ENCODE measurements around the gene BSG. TPM values are rescaled to one million over a fixed set of nuclear protein-coding genes. Genes with fewer than 3 reads are reported as not detected.

Gene BSG
- total RNA-seq, 3 donors from 2014 or later, result 270 to 515 (median 282) TPM

DNA sequence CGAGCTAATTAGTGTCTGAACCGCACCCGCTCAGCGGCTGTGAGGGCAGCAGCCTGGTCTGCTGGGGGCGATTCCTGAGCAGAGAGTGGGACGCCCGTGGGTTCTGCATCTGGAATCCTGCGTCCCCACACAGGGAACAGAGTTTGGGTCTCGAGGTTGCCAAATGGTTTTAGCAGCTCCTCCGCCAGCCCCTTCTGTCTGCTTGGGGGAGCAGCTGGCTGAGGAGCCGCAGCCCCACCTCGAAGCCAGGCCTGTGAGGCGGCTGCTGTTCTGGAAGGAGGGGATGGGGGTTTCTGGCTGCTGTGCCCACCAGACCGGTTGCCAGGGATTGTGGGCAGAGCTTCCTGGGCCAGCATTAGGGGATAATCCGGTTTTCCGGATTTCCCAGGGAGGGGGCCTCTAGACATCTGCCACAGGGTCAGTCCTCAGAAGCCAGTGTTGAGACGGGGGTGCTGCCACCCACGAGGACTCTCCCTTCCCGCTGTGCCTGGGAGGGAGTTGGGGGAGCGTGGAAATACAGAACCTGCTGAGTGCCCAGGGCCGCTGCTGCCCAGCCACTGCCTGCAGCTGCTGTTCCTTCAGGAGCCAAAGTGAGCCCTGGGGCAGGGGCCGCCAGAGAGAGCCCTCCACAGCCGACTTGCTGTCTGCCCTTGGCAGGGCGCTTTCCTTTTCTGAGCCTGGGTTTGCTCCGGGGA lies 38.9 kb upstream of the BSG start:
- Histone ChIP-seq H3K27me3 (no peaks in the 10 kb centered on the region), H3K4me1 (peaks cover 8 to 20% of the 10 kb centered on the region in 2 donors), H3K9me3 (no peaks in the 10 kb centered on the region), H3K27ac (peak overlapping the region; percentile 84 to 99), H3K4me3 (peak overlapping the region; percentile 94 to 98 (median 98)), H3K36me3 (no peaks in the 10 kb centered on the region)
- intact Hi-C loops (cut with DNase I; ENCODE audit: low total_unique reads), result no loop called here
- no peak for DNase-seq (ENCODE audit: low spot score in 2 of 2)
- TF ChIP-seq, protein P1, sequence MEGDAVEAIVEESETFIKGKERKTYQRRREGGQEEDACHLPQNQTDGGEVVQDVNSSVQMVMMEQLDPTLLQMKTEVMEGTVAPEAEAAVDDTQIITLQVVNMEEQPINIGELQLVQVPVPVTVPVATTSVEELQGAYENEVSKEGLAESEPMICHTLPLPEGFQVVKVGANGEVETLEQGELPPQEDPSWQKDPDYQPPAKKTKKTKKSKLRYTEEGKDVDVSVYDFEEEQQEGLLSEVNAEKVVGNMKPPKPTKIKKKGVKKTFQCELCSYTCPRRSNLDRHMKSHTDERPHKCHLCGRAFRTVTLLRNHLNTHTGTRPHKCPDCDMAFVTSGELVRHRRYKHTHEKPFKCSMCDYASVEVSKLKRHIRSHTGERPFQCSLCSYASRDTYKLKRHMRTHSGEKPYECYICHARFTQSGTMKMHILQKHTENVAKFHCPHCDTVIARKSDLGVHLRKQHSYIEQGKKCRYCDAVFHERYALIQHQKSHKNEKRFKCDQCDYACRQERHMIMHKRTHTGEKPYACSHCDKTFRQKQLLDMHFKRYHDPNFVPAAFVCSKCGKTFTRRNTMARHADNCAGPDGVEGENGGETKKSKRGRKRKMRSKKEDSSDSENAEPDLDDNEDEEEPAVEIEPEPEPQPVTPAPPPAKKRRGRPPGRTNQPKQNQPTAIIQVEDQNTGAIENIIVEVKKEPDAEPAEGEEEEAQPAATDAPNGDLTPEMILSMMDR (IDR thresholded peaks at IDR 0.05), result no peak
- TF ChIP-seq POLR2A (IDR thresholded peaks at IDR 0.05), result no peak
- no peak for TF ChIP-seq POLR2AphosphoS5 (IDR thresholded peaks at IDR 0.05)

DNA sequence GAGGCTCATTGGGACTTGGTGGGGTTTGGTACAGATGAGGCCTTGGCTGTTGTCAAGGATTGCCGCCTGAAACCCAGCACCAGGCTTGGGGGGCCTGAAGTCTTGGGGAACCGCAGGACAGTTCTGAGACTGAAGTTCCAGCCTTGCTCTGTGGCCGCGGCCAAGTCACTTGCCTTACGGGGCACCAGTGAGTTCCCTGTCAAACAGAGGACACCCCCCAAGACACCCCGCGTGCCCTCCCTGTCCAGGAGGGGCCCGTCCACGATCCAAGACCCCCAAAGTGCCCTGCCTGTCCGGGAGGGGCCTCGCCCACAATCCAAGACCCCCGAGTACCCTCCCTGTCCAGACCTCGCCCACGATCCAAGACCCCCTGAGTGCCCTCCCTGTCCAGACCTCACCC lies 38.3 kb upstream of the BSG start:
- DNase-seq (ENCODE audit: low spot score in 2 of 2), result no peak
- no peaks in the 10 kb centered on the region for H3K9me3 ChIP-seq
- H3K27ac ChIP-seq, result peak overlapping the region; percentile 84 to 99
- TF ChIP-seq POLR2AphosphoS5 (IDR thresholded peaks at IDR 0.05), result no peak
- H3K27me3 ChIP-seq, result no peaks in the 10 kb centered on the region
- H3K4me3 ChIP-seq, result peak overlapping the region in 2 of 3 donors; percentile 94 to 98
- H3K4me1 ChIP-seq, result peaks cover 8 to 20% of the 10 kb centered on the region in 2 donors
- no peaks in the 10 kb centered on the region for H3K36me3 ChIP-seq
- intact Hi-C loops (cut with DNase I; ENCODE audit: low total_unique reads), result no loop called here

DNA sequence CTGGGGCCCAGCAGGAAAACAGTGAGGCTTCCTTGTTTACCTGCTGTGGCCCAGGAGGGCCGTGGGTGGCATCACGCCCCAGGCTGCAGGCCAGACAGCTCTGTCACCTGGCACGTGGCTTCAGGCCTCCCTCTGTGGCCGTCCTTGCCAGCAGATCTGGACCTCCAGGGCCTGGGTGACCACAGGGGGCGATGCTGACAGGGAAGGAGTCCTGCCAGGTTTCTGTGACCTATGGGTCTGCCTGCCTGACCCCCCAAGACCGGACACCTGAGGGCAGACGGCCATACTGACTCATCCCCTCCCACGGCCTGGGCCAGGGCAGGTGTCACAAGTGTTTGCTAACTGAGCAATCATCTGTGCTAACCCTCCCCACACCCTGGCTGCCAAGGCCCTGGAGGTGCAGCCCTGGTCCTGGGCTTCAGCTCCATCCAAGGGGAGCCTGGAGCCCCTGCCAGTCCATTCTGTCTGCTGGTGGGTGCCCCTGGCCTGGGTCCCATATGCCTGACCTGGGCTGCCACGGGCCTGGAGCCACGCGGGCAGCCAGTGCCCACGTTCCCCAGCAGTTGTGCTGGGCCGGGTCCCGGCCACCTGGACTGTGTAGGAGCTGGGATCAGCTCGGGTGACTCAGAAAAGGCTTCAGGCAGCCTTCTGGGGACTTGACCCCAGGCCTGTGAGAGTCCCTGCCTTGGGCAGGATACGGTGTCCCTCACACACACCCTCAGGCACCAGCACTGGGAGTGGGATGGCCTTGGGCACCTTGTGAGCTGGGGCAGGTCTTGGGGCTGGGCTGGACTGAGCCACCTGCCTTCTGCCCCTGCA lies 37.2 kb upstream of the BSG start:
- Histone ChIP-seq H3K4me1 (peaks cover 8 to 20% of the 10 kb centered on the region in 2 donors), H3K9me3 (no peaks in the 10 kb centered on the region), H3K27ac (peak overlapping the region; percentile 2 to 36), H3K36me3 (no peaks in the 10 kb centered on the region), H3K27me3 (no peaks in the 10 kb centered on the region), H3K4me3 (no peak overlapping the region)
- TF ChIP-seq POLR2A (IDR thresholded peaks at IDR 0.05), result no peak
- TF ChIP-seq POLR2AphosphoS5 (IDR thresholded peaks at IDR 0.05), result no peak
- TF ChIP-seq, protein P1 (IDR thresholded peaks at IDR 0.05), result no peak
- intact Hi-C loops (cut with DNase I; ENCODE audit: low total_unique reads), result no loop called here
- DNase-seq (ENCODE audit: low spot score in 2 of 2), result no peak

DNA sequence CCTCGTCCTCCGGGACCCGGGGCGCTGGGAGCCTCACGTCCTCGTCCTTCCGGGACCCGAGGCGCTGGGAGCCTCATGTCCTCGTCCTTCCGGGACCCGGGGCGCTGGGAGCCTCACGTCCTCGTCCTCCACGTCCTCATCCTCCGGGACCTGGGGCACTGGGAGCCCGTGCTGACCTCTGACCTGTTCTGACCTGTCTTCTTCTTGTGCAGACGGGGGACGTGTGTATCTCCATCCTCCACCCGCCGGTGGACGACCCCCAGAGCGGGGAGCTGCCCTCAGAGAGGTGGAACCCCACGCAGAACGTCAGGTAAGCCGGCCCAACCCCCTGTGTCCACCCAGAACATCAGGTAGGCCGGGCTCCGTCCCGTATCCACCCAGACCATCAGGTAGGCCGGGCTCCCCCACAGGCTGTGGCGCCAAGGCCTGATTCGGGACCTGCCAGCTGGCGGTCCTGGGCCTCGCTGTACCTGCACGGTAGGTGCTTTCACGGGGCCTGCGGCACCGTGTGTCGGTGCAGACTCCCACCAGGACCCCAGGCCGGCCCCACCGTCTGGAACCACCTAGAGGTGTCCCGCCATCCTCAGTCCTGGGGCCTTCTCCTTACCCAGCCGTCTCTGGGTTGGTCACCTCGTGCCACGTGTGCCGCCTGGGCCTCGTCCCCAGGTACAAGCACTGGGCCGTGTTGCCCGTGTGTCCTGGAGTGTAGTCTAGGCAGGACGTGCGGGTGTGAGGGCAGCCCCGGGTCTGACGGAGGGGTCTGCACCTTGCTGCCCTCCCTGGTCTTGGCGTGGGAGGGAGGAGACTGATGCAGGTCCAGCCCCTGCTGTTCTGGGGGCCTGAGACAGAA lies 36.1 kb upstream of the BSG start:
- no peaks in the 10 kb centered on the region for H3K36me3 ChIP-seq
- DNase-seq (ENCODE audit: low spot score in 2 of 2), result no peak
- H3K27ac ChIP-seq, result no peak overlapping the region
- H3K9me3 ChIP-seq, result no peaks in the 10 kb centered on the region
- TF ChIP-seq, protein P1 (IDR thresholded peaks at IDR 0.05), result no peak
- TF ChIP-seq POLR2A (IDR thresholded peaks at IDR 0.05), result no peak
- no peak for TF ChIP-seq POLR2AphosphoS5 (IDR thresholded peaks at IDR 0.05)
- H3K27me3 ChIP-seq, result no peaks in the 10 kb centered on the region
- peaks cover 7 to 20% of the 10 kb centered on the region in 2 donors for H3K4me1 ChIP-seq
- no peak overlapping the region for H3K4me3 ChIP-seq
- intact Hi-C loops (cut with DNase I; ENCODE audit: low total_unique reads), result no loop called here

DNA sequence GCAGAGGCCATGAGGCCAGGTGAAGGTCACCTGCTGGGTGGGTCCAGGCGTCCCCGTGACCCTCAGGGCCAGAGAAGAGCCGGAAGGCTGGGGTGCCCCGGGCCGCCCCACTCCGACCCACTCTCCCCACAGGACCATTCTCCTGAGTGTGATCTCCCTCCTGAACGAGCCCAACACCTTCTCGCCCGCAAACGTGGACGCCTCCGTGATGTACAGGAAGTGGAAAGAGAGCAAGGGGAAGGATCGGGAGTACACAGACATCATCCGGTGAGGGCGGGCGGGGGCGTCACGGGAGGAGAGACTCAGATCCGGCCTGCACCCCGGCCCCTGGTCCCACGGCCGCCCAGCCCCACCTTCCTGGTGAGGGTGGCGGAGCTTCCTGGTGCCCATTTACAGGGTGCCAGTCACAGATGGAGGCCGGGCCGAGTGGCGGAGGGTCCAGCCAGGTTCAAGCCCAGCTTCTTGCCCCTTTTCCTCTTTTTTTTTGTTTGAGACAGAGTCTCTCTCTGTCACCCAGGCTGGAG lies 35.5 kb upstream of the BSG start:
- Histone ChIP-seq H3K27me3 (no peaks in the 10 kb centered on the region), H3K27ac (no peak overlapping the region), H3K4me1 (peaks cover 5 to 20% of the 10 kb centered on the region in 2 donors), H3K9me3 (no peaks in the 10 kb centered on the region), H3K36me3 (no peaks in the 10 kb centered on the region), H3K4me3 (no peak overlapping the region)
- TF ChIP-seq, protein P1 (IDR thresholded peaks at IDR 0.05), result no peak
- TF ChIP-seq POLR2AphosphoS5 (IDR thresholded peaks at IDR 0.05) (no peak), POLR2A (IDR thresholded peaks at IDR 0.05) (no peak)
- DNase-seq (ENCODE audit: low spot score in 2 of 2), result no peak
- intact Hi-C loops (cut with DNase I; ENCODE audit: low total_unique reads), result no loop called here

Measured in breast epithelium (tissue), 4 donors.